K562 (cell line): ENCODE measurements around the gene HMG20B. TPM values are rescaled to one million over a fixed set of nuclear protein-coding genes. Genes with fewer than 3 reads are reported as not detected.

Experiments used
- ASH1L ChIP-seq: fragments of 450-650 bp; IDR thresholded peaks from 2 replicates; pipeline ENCODE4 v1.6.1; 2018; ENCODE audit warnings: borderline replicate concordance, mild to moderate bottlenecking, low read depth; ENCODE audit not compliant: partially characterized antibody
- BACH1 ChIP-seq: fragments of 200-800 bp; sonication (Bioruptor generic); IDR thresholded peaks from 2 replicates; pipeline ENCODE4 v1.6.1; 2016; ENCODE audit warnings: missing genetic modification characterization, missing compliant biosample characterization
- BRF2 ChIP-seq: IDR thresholded peaks from 3 replicates; pipeline ENCODE4 v1.6.1; 2011; ENCODE audit warnings: borderline replicate concordance, mild to moderate bottlenecking; ENCODE audit not compliant: insufficient read length, insufficient read depth
- CXXC5 ChIP-seq: fragments of 250-450 bp; sonication (Bioruptor Pico); IDR thresholded peaks from 2 replicates; pipeline ENCODE4 v1.8.0; 2022; ENCODE audit warnings: inconsistent platforms, mild to moderate bottlenecking, moderate library complexity
- ELK1 ChIP-seq: sonication (generic); formaldehyde crosslinking; IDR thresholded peaks from 2 replicates; pipeline ENCODE4 v1.8.1; 2022; ENCODE audit warnings: missing genetic modification reagents
- ETS1 ChIP-seq: conservative IDR thresholded peaks from 2 replicates; pipeline ENCODE4 v1.6.1; 2011; ENCODE audit warnings: low read depth, mild to moderate bottlenecking, low read length; ENCODE audit not compliant: control insufficient read depth
- FOS ChIP-seq: IDR thresholded peaks from 3 replicates; pipeline ENCODE4 v1.6.1; 2011; ENCODE audit not compliant: insufficient read length; ENCODE audit errors: extremely low read depth
- FOXM1 ChIP-seq, 2 experiments: fragments of 450-650 bp in 1 of 2; sonication (generic) in 1 of 2; formaldehyde crosslinking in 1 of 2; IDR thresholded peaks; 2 replicates each; pipeline versions ENCODE4 v1.6.1 to v1.9.0; 2017 to 2022; ENCODE audit warnings: low read depth in 2 of 2, mild to moderate bottlenecking in 2 of 2, missing genetic modification reagents in 1 of 2, moderate library complexity in 1 of 2
- HDAC1 ChIP-seq, 2 experiments: fragments of 450-650 bp; IDR thresholded peaks; 2 replicates each; pipeline ENCODE4 v1.6.1; 2016 to 2017; ENCODE audit warnings: inconsistent platforms in 1 of 2, mild to moderate bottlenecking in 1 of 2, moderate library complexity in 1 of 2
- NEUROD1 ChIP-seq: fragments of 150-350 bp; IDR thresholded peaks from 2 replicates; pipeline ENCODE4 v1.6.1; 2014; ENCODE audit warnings: borderline replicate concordance, low read length, low read depth; ENCODE audit not compliant: partially characterized antibody
- NR4A1 ChIP-seq, 2 experiments: fragments of 250-450 bp in 1 of 2; fragments of 450-650 bp in 1 of 2; sonication (Bioruptor Pico) in 1 of 2; IDR thresholded peaks; 2 replicates each; pipeline versions ENCODE4 v1.4.0 to v1.6.1; 2016 to 2020; ENCODE audit warnings: mild to moderate bottlenecking in 2 of 2, missing compliant biosample characterization in 1 of 2, missing genetic modification characterization in 1 of 2, moderate library complexity in 1 of 2
- PCBP1 ChIP-seq: fragments of 200-400 bp; formaldehyde crosslinking; IDR thresholded peaks from 2 replicates; pipeline ENCODE4 v1.6.1; 2018; ENCODE audit warnings: mild to moderate bottlenecking, low read depth, low read length; ENCODE audit not compliant: poor library complexity, severe bottlenecking
- PML ChIP-seq: IDR thresholded peaks from 2 replicates; pipeline ENCODE4 v1.6.1; 2012; ENCODE audit warnings: low read length, inconsistent platforms
- POLR2AphosphoS2 ChIP-seq: IDR thresholded peaks from 2 replicates; pipeline ENCODE4 v1.6.1; 2012; ENCODE audit warnings: low read length, improper control_type of control experiment
- PTTG1 ChIP-seq: fragments of 450-650 bp; IDR thresholded peaks from 2 replicates; pipeline ENCODE4 v1.6.1; 2016; ENCODE audit warnings: low read depth, mild to moderate bottlenecking, missing genetic modification characterization, missing compliant biosample characterization
- PURB ChIP-seq: sonication (generic); formaldehyde crosslinking; IDR thresholded peaks from 2 replicates; pipeline ENCODE4 v1.9.0; 2021; ENCODE audit warnings: low read depth, mild to moderate bottlenecking, missing genetic modification reagents
- RAD51 ChIP-seq: fragments of 450-650 bp; IDR thresholded peaks from 2 replicates; pipeline ENCODE4 v1.7.1; 2016; ENCODE audit warnings: low read depth, mild to moderate bottlenecking, borderline replicate concordance
- ZFP91 ChIP-seq: sonication (generic); formaldehyde crosslinking; IDR thresholded peaks from 2 replicates; pipeline ENCODE4 v1.8.0; 2022; ENCODE audit warnings: mild to moderate bottlenecking, missing genetic modification reagents
- ZNF124 ChIP-seq: sonication (generic); formaldehyde crosslinking; IDR thresholded peaks from 2 replicates; pipeline ENCODE4 v1.8.1; 2022; ENCODE audit warnings: missing genetic modification reagents
- ZNF23 ChIP-seq: fragments of 250-450 bp; sonication (Bioruptor Pico); IDR thresholded peaks from 2 replicates; pipeline ENCODE4 v1.4.0; 2020; ENCODE audit warnings: mild to moderate bottlenecking
- ZNF253 ChIP-seq: fragments of 250-450 bp; sonication (Bioruptor Pico); conservative IDR thresholded peaks from 2 replicates; pipeline ENCODE4 v1.6.1; 2021; ENCODE audit warnings: mild to moderate bottlenecking
- ZNF324 ChIP-seq: fragments of 250-450 bp; sonication (Bioruptor Pico); IDR thresholded peaks from 2 replicates; pipeline ENCODE4 v1.4.0; 2020; ENCODE audit warnings: mild to moderate bottlenecking
- polyA plus RNA-seq, 8 experiments: library from polyadenylated mRNA; depleted of rRNA in 4 of 8; stranded (reverse) in 5 of 8; unstranded in 3 of 8; fragments of >200 nt; fragmentation: Nextera tagmentation in 2 of 8; fragmentation: Illumina TruSeq in 1 of 8; extraction: Ambion mirVana in 2 of 8; extraction: Trizol in 1 of 8; gene quantifications; 2 replicates each; pipeline versions ENCODE4 v1.2.1 to v1.2.3, GENCODE V29; 2011 to 2014; ENCODE audit warnings: inconsistent platforms in 1 of 8, missing spikeins in 1 of 8
- total RNA-seq, 7 experiments: library from RNA; depleted of rRNA in 6 of 7; stranded (reverse); fragments of >200 nt in 6 of 7; fragmentation: Illumina TruSeq in 2 of 7; extraction: Trizol in 2 of 7; gene quantifications; 2 replicates each; pipeline versions ENCODE4 v1.2.1 to v1.2.3, GENCODE V29; 2011 to 2021; ENCODE audit warnings: low replicate concordance in 1 of 7

Gene HMG20B
- total and polyA plus RNA-seq, 9 of the 15 experiments (the other 6 are each of a cell fraction or from before 2014, with no cell fraction given) = 0.35 to 172 (median 38.6) TPM

GRCh38 chr19:3608079-3608641, 35.4 kb downstream of the HMG20B start (continued):
- TF ChIP-seq FOS = no peak
- TF ChIP-seq ZNF324 (CRISPR knock-in tag) = no peak
- no peak for TF ChIP-seq PML
- TF ChIP-seq ASH1L = no peak
- 0 out of 2 replicates have a peak, but pooled peaks have one; percentile 10 for TF ChIP-seq ETS1
- TF ChIP-seq HDAC1 (IDR thresholded peaks at IDR 0.05) = no peak
- TF ChIP-seq ZNF253 (CRISPR knock-in tag) = no peak
- peak; percentile 43; the same call in 1 of the 2 replicates for TF ChIP-seq CXXC5 (CRISPR knock-in tag)
- TF ChIP-seq BACH1 (tag) = 0 out of 2 replicates have a peak, but pooled peaks have one; percentile 43
- no peak for TF ChIP-seq ZNF124 (CRISPR knock-in tag)
- no peak for TF ChIP-seq NR4A1 (CRISPR knock-in tag; IDR thresholded peaks at IDR 0.05)
- TF ChIP-seq NR4A1 (tag; IDR thresholded peaks at IDR 0.05) = no peak
- TF ChIP-seq PCBP1 = no peak
- TF ChIP-seq BRF2 = no peak
- TF ChIP-seq POLR2AphosphoS2 = no peak
- TF ChIP-seq NEUROD1 = no peak
- no peak for TF ChIP-seq FOXM1 (IDR thresholded peaks at IDR 0.05; ENCODE audit: low read depth)
- no peak for TF ChIP-seq FOXM1 (CRISPR knock-in tag; IDR thresholded peaks at IDR 0.05; ENCODE audit: low read depth)
- TF ChIP-seq PURB = no peak
- no peak for TF ChIP-seq ZFP91 (CRISPR knock-in tag)
- TF ChIP-seq ZNF23 (CRISPR knock-in tag) = no peak
- TF ChIP-seq ELK1 = no peak
- no peak for TF ChIP-seq PTTG1 (tag)
- no peak for TF ChIP-seq RAD51
